Smooth muscle cell (in vitro differentiated cells): Measurements from ENCODE around the gene RHBDL3. TPM values are rescaled to one million over a fixed set of nuclear protein-coding genes. Genes with fewer than 3 reads are reported as not detected.
"Not testable (repeated sequence)": the region's sequence is repeated elsewhere in the genome, so short reads cannot be mapped to it uniquely, and the experiment has no call there.

Source experiments
- DNase-seq: peaks from one replicate; lab custom pipeline; 2025; ENCODE audit not compliant: unreplicated experiment; lab: John Stamatoyannopoulos, UW
- H2AFZ ChIP-seq: fragments of 200-600 bp; sonication (generic); 2 replicates; pipeline ENCODE4 v1.6.0; 2016; ENCODE audit warnings: antibody characterized with exemption, low read depth, mild to moderate bottlenecking
- H3F3A ChIP-seq: fragments of 200-600 bp; sonication (generic); 2 replicates; pipeline ENCODE4 v1.6.0; 2017; ENCODE audit warnings: antibody characterized with exemption, low read depth
- H3K27ac ChIP-seq: fragments of 200-600 bp; sonication (generic); 2 replicates; pipeline ENCODE4 v1.5.1; 2016; ENCODE audit warnings: low read depth, mild to moderate bottlenecking
- H3K27me3 ChIP-seq: fragments of 200-600 bp; sonication (generic); 2 replicates; pipeline ENCODE4 v1.6.1; 2016; ENCODE audit warnings: low read depth, mild to moderate bottlenecking
- H3K36me3 ChIP-seq: fragments of 200-600 bp; sonication (generic); 2 replicates; pipeline ENCODE4 v1.5.1; 2016; ENCODE audit warnings: low read depth
- H3K4me1 ChIP-seq: fragments of 200-600 bp; sonication (generic); 2 replicates; pipeline ENCODE4 v1.5.1; 2016; ENCODE audit warnings: low read depth
- H3K4me2 ChIP-seq: fragments of 200-600 bp; sonication (generic); 2 replicates; pipeline ENCODE4 v1.6.0; 2016; ENCODE audit warnings: mild to moderate bottlenecking
- H3K4me3 ChIP-seq: fragments of 200-600 bp; sonication (generic); 2 replicates; pipeline ENCODE4 v1.5.1; 2016; ENCODE audit warnings: mild to moderate bottlenecking
- H3K79me2 ChIP-seq: fragments of 200-600 bp; sonication (generic); 2 replicates; pipeline ENCODE4 v1.6.0; 2016; ENCODE audit warnings: low read depth, mild to moderate bottlenecking
- H3K9ac ChIP-seq: fragments of 200-600 bp; sonication (generic); 2 replicates; pipeline ENCODE4 v1.6.0; 2016; ENCODE audit warnings: low read depth
- H3K9me3 ChIP-seq: fragments of 200-600 bp; sonication (generic); replicated peaks from 2 replicates; pipeline ENCODE4 v1.5.1; 2016; ENCODE audit warnings: low read depth
- H4K20me1 ChIP-seq: fragments of 200-600 bp; sonication (generic); 2 replicates; pipeline ENCODE4 v1.6.0; 2016; ENCODE audit warnings: low read depth
- CTCF ChIP-seq: fragments of 200-600 bp; sonication (generic); IDR thresholded peaks from 2 replicates; pipeline ENCODE4 v1.5.1; 2017; ENCODE audit warnings: borderline replicate concordance, mild to moderate bottlenecking, antibody characterized with exemption; ENCODE audit not compliant: insufficient read depth, poor library complexity, severe bottlenecking
- WGBS: methylation state at CpG from one replicate; pipeline ENCODE4 v1.1.7; 2016; ENCODE audit warnings: low lambda C conversion rate; 5-methylcytosine and 5-hydroxymethylcytosine counted together
- polyA plus RNA-seq: library from polyadenylated mRNA; unstranded; fragments of >200 nt; fragmentation: Nextera tagmentation; extraction: Ambion mirVana; gene quantifications from 2 replicates; pipeline ENCODE4 v1.2.1, GENCODE V29; 2016
- total RNA-seq: library from RNA; depleted of rRNA; stranded (reverse); fragments of >200 nt; gene quantifications from 2 replicates; pipeline ENCODE4 v1.2.3, GENCODE V29; 2014

Gene RHBDL3
- total and polyA plus RNA-seq, 2 experiments from 2014 or later = not detected

- no peaks in the 10 kb centered on the region for H3K9me3 ChIP-seq
- H3K27me3 ChIP-seq = no peaks in the 10 kb centered on the region
- H3F3A ChIP-seq = peaks cover 4% of the 10 kb centered on the region
- peak within 1 kb of the TSS; percentile 96 for H2AFZ ChIP-seq
- H3K9ac ChIP-seq = peak within 1 kb of the TSS; percentile 100
- peaks cover 50% of the 10 kb centered on the region for H3K79me2 ChIP-seq
- H3K4me2 ChIP-seq = peak within 1 kb of the TSS; percentile 98
- H3K4me3 ChIP-seq = peak within 1 kb of the TSS; percentile 96
- under 1% methylated on average over 47 of the region's 47 CpGs for WGBS
- H4K20me1 ChIP-seq = peaks cover 46% of the 10 kb centered on the region
- TF ChIP-seq CTCF = no peak
- H3K4me1 ChIP-seq = peaks cover 25% of the 10 kb centered on the region
- no peaks in the 10 kb centered on the region for H3K36me3 ChIP-seq
- peak within 1 kb of the TSS; percentile 100 for H3K27ac ChIP-seq
- peak; percentile 72 for DNase-seq
Measured at GRCh38 chr17:32349854-32350665, 84.4 kb downstream of the RHBDL3 start, which contains the start of gene ZNF207. Gene ZNF207, plus strand, starts transcription at chr17:32350157. Its CDS starts 129 bp downstream, at chr17:32350286.

- Histone ChIP-seq H3K4me1 (peaks cover 25% of the 10 kb centered on the region), H3K4me2 (peak overlapping the region; percentile 98), H3K36me3 (no peaks in the 10 kb centered on the region), H4K20me1 (peaks cover 54% of the 10 kb centered on the region), H3K4me3 (peak overlapping the region; percentile 96), H3K9ac (peak overlapping the region; percentile 100), H2AFZ (no peak overlapping the region), H3K9me3 (no peaks in the 10 kb centered on the region), H3F3A (peaks cover 11% of the 10 kb centered on the region), H3K27me3 (no peaks in the 10 kb centered on the region), H3K79me2 (peaks cover 58% of the 10 kb centered on the region), H3K27ac (peak overlapping the region; percentile 100)
- no peak for TF ChIP-seq CTCF
- DNase-seq = no peak
- 1% methylated on average over 19 of the region's 20 CpGs for WGBS
Measured at GRCh38 chr17:32350666-32351418, 85.2 kb downstream of the RHBDL3 start.

GRCh38 chr17:32352734-32353133 is 87.1 kb downstream of the RHBDL3 start:
- not testable (repeated sequence) for H3K36me3 ChIP-seq, H3K9me3 ChIP-seq, H3K9ac ChIP-seq, H2AFZ ChIP-seq, H3K27ac ChIP-seq, DNase-seq, H3K27me3 ChIP-seq
- Histone ChIP-seq H3K79me2 (peaks cover 77% of the 10 kb centered on the region), H4K20me1 (peaks cover 73% of the 10 kb centered on the region), H3F3A (peaks cover 11% of the 10 kb centered on the region), H3K4me3 (peak overlapping the region; percentile 96), H3K4me2 (peak overlapping the region; percentile 98), H3K4me1 (peaks cover 25% of the 10 kb centered on the region)
- WGBS = 88% methylated on average over 9 of the region's 9 CpGs

DNA sequence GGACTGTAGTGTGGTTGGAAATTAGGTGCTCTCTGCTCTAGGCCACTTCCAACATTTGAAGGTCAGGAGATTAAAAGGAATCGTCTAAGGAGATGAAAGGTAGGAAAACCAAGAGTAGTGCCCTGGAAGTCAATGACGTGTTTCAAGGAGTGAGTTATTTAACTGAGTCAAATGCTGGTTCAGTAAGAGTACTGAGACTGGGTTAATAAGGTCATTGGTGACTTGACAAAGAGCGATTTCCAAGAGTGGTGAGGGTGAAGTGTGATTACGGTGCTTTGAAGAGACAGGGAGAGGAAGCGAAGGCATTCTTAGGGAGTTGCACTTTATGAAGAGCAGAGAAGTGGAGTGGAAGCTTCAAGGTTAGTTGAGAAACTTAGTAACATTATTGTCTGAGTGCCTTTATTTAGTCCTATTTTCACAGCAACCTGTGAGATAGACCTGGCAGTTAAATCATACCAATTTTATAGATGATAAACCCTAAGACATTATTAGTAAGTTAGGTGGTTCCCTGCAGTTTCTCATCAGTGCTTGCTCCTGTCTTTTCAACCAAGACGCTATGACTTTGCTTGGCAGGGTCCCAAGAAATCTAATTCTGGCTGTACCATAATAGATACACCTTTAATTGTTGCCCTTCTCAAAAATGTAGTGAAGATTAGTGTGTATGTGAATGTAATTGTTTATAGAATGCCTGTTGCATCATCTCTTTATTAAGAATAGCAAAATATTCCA is 90.2 kb downstream of the RHBDL3 start:
- Histone ChIP-seq H4K20me1 (peaks cover 100% of the 10 kb centered on the region), H3K4me1 (peaks cover 20% of the 10 kb centered on the region), H3K36me3 (peaks cover 5% of the 10 kb centered on the region), H3K9ac (no peak overlapping the region), H3K27ac (peak overlapping the region; percentile 37), H3K4me2 (peak overlapping the region; percentile 56), H3K27me3 (no peaks in the 10 kb centered on the region), H2AFZ (no peak overlapping the region), H3K9me3 (no peaks in the 10 kb centered on the region), H3K79me2 (peaks cover 100% of the 10 kb centered on the region), H3K4me3 (no peak overlapping the region), H3F3A (peaks cover 11% of the 10 kb centered on the region)
- DNase-seq = no peak
- no peak for TF ChIP-seq CTCF
- 88% methylated on average over 6 of the region's 6 CpGs for WGBS
